SK-N-SH (cell line): ENCODE measurements around the gene LGALS14. TPM values are rescaled to one million over a fixed set of nuclear protein-coding genes. Genes with fewer than 3 reads are reported as not detected.
"Not testable (repeated sequence)": the region's sequence is repeated elsewhere in the genome, so short reads cannot be mapped to it uniquely, and the experiment has no call there.

Source experiments
- CTCF ChIA-PET: fragments of 300-600, 350-600 bp; formaldehyde crosslinking; extraction: SDS; loops from one replicate; lab custom pipeline; 2021; lab: Yijun Ruan, JAX
- POLR2A ChIA-PET: fragments of 350-600 bp; sonication (Branson Sonifier 250); formaldehyde crosslinking; extraction: SDS; loops from one replicate; lab custom pipeline; 2020; ENCODE audit warnings: antibody characterized with exemption, inconsistent platforms; lab: Yijun Ruan, JAX
- DNase-seq: peaks from one replicate; pipeline ENCODE4 v3.0.0; 2012
- H2AFZ ChIP-seq: fragments of 200-600 bp; sonication (generic); 2 replicates; pipeline ENCODE4 v1.8.1; 2016; ENCODE audit warnings: antibody characterized with exemption, mild to moderate bottlenecking, low read depth
- H3F3A ChIP-seq: fragments of 200-600 bp; sonication (generic); replicated peaks from 2 replicates; pipeline ENCODE3; 2016; ENCODE audit warnings: antibody characterized with exemption, mild to moderate bottlenecking; ENCODE audit not compliant: insufficient read depth
- H3K27ac ChIP-seq, 2 experiments: fragments of 200-500 bp in 1 of 2; fragments of 200-600 bp in 1 of 2; sonication (Bioruptor generic) in 1 of 2; sonication (generic), shearing (Covaris generic) in 1 of 2; 2 replicates each; pipeline versions ENCODE4 v1.5.1 to v1.6.1; 2014 to 2016; ENCODE audit warnings: low read depth in 2 of 2, inconsistent platforms in 1 of 2, low read length in 1 of 2, mild to moderate bottlenecking in 1 of 2, mixed read lengths in 1 of 2
- H3K27me3 ChIP-seq: fragments of 200-600 bp; sonication (generic), shearing (Covaris generic); 2 replicates; pipeline ENCODE4 v1.6.1; 2016; ENCODE audit warnings: mixed run types; ENCODE audit not compliant: insufficient read depth
- H3K36me3 ChIP-seq, 2 experiments: fragments of 200-500 bp in 1 of 2; fragments of 200-600 bp in 1 of 2; sonication (Bioruptor generic) in 1 of 2; sonication (generic) in 1 of 2; replicated peaks in 1 of 2; 2 replicates each; pipeline versions ENCODE3 to v1.5.1; 2014 to 2016; ENCODE audit warnings: low read length in 1 of 2, mild to moderate bottlenecking in 1 of 2; ENCODE audit not compliant: insufficient read depth in 2 of 2, control insufficient read depth in 1 of 2
- H3K4me1 ChIP-seq, 2 experiments: fragments of 200-500 bp in 1 of 2; fragments of 200-600 bp in 1 of 2; sonication (Bioruptor generic) in 1 of 2; sonication (generic), shearing (Covaris generic) in 1 of 2; 2 replicates each; pipeline versions ENCODE4 v1.5.1 to v1.6.1; 2014 to 2016; ENCODE audit warnings: low read depth in 1 of 2, low read length in 1 of 2, mixed run types in 1 of 2; ENCODE audit not compliant: insufficient read depth in 2 of 2, control insufficient read depth in 1 of 2
- H3K4me2 ChIP-seq: fragments of 200-600 bp; sonication (generic), shearing (Covaris generic); 2 replicates; pipeline ENCODE4 v1.6.1; 2017; ENCODE audit warnings: mixed run types
- H3K4me3 ChIP-seq, 2 experiments: fragments of 200-500 bp in 1 of 2; fragments of 200-600 bp in 1 of 2; sonication (Bioruptor generic) in 1 of 2; sonication (generic), shearing (Covaris generic) in 1 of 2; 2 replicates each; pipeline versions ENCODE4 v1.5.1 to v1.8.1; 2014 to 2016; ENCODE audit warnings: low read depth in 2 of 2, inconsistent platforms in 1 of 2, low read length in 1 of 2, mild to moderate bottlenecking in 1 of 2, mixed read lengths in 1 of 2, moderate library complexity in 1 of 2
- H3K79me2 ChIP-seq: fragments of 200-600 bp; sonication (generic); 2 replicates; pipeline ENCODE4 v1.8.1; 2017; ENCODE audit warnings: mild to moderate bottlenecking; ENCODE audit not compliant: insufficient read depth
- H3K9ac ChIP-seq: fragments of 200-600 bp; sonication (generic); 2 replicates; pipeline ENCODE4 v1.6.1; 2017; ENCODE audit warnings: mixed run types
- H3K9me2 ChIP-seq: fragments of 200-600 bp; sonication (generic); 2 replicates; pipeline ENCODE4 v1.6.1; 2017; ENCODE audit warnings: mixed run types
- H3K9me3 ChIP-seq: fragments of 200-600 bp; sonication (generic); 2 replicates; pipeline ENCODE4 v1.6.1; 2017; ENCODE audit warnings: mixed run types, mild to moderate bottlenecking, moderate library complexity
- H4K20me1 ChIP-seq: fragments of 200-600 bp; sonication (generic); 2 replicates; pipeline ENCODE4 v1.6.1; 2017; ENCODE audit warnings: mild to moderate bottlenecking, mixed run types; ENCODE audit not compliant: insufficient read depth
- ELF1 ChIP-seq: IDR thresholded peaks from 2 replicates; pipeline ENCODE4 v1.4.0; 2012
- EP300 ChIP-seq, 2 experiments: IDR thresholded peaks; 2 replicates each; pipeline versions ENCODE4 v1.4.0 to v1.6.1; 2012; ENCODE audit warnings: borderline replicate concordance in 1 of 2, low read depth in 1 of 2, low read length in 1 of 2
- EZH2phosphoT487 ChIP-seq: fragments of 200-600 bp; sonication (generic); IDR thresholded peaks from 2 replicates; pipeline ENCODE4 v1.6.1; 2017; ENCODE audit warnings: low read depth, mixed run types, mild to moderate bottlenecking, antibody characterized with exemption, moderate library complexity, borderline replicate concordance
- FOXJ3 ChIP-seq: sonication (generic); formaldehyde crosslinking; IDR thresholded peaks from 2 replicates; pipeline ENCODE4 v1.5.1; 2020; ENCODE audit warnings: mild to moderate bottlenecking, missing genetic modification reagents
- JUND ChIP-seq: IDR thresholded peaks from 2 replicates; pipeline ENCODE4 v1.4.0; 2012
- RAD21 ChIP-seq: IDR thresholded peaks from 2 replicates; pipeline ENCODE4 v1.6.1; 2012; ENCODE audit warnings: mild to moderate bottlenecking, low read length
- RFX5 ChIP-seq: IDR thresholded peaks from 2 replicates; pipeline ENCODE4 v1.6.1; 2012; ENCODE audit warnings: mild to moderate bottlenecking, improper control_type of control experiment, low read length
- RXRA ChIP-seq: IDR thresholded peaks from 2 replicates; pipeline ENCODE4 v1.4.0; 2012; ENCODE audit warnings: low read depth, mild to moderate bottlenecking, borderline replicate concordance
- SMC3 ChIP-seq: IDR thresholded peaks from 2 replicates; pipeline ENCODE4 v1.6.1; 2012; ENCODE audit warnings: low read depth, low read length, improper control_type of control experiment
- TAF1 ChIP-seq: IDR thresholded peaks from 2 replicates; pipeline ENCODE4 v1.6.1; 2012; ENCODE audit warnings: low read depth, mild to moderate bottlenecking, low read length, moderate library complexity, borderline replicate concordance
- USF2 ChIP-seq: fragments of 150-350 bp; IDR thresholded peaks from 2 replicates; pipeline ENCODE4 v1.6.1; 2017; ENCODE audit warnings: antibody characterized with exemption, low read length, low read depth, borderline replicate concordance
- WGBS: methylation state at CpG from one replicate; pipeline ENCODE4 v1.1.6; 2017; ENCODE audit warnings: low lambda C conversion rate; 5-methylcytosine and 5-hydroxymethylcytosine counted together
- polyA plus RNA-seq, 3 experiments: library from polyadenylated mRNA; depleted of rRNA; stranded (reverse); fragments of >200 nt; gene quantifications; 2 replicates each; pipeline ENCODE4 v1.2.3, GENCODE V29; 2012

Gene LGALS14
- polyA plus RNA-seq, 1 of the 3 experiments (the other 2 are of a cell fraction), result not detected

GRCh38 chr19:39671739-39672363, 32.4 kb upstream of the LGALS14 start (continued):
- TF ChIP-seq SMC3, result peak; percentile 81
- no peak for TF ChIP-seq EZH2phosphoT487
- no peak for TF ChIP-seq ELF1
- no peak for TF ChIP-seq EP300 (IDR thresholded peaks at IDR 0.05; ENCODE audit: borderline replicate concordance in 1 of 2, low read depth in 1 of 2, low read length in 1 of 2)

GRCh38 chr19:39672473-39672872, 31.8 kb upstream of the LGALS14 start:
- DNase-seq, result no peak
- POLR2A ChIA-PET, result no interaction called here
- no peaks in the 10 kb centered on the region for H3K4me1 ChIP-seq
- no peak overlapping the region for H2AFZ ChIP-seq
- no peak for TF ChIP-seq RFX5
- no peak for TF ChIP-seq ELF1
- no peak for TF ChIP-seq RXRA
- TF ChIP-seq JUND, result no peak
- no peak for TF ChIP-seq EZH2phosphoT487
- no peak for TF ChIP-seq USF2
- no peak for TF ChIP-seq RAD21
- no peak for TF ChIP-seq TAF1
- no peak for TF ChIP-seq SMC3
- TF ChIP-seq FOXJ3 (CRISPR knock-in tag), result no peak
- H3K9ac ChIP-seq, result no peak overlapping the region
- H3K4me3 ChIP-seq, result no peak overlapping the region
- H4K20me1 ChIP-seq, result no peaks in the 10 kb centered on the region
- CTCF ChIA-PET, result interaction anchor here (0.8 to 6.1 kb wide), 14 partner anchors 10 to 177 kb away, joined by 3 to 51 read pairs (median 4); no protein-coding TSS in a partner anchor
- H3K27ac ChIP-seq, result no peak overlapping the region
- H3K27me3 ChIP-seq, result peaks cover 7% of the 10 kb centered on the region; the same call in 1 of the 2 replicates
- no peaks in the 10 kb centered on the region for H3K9me3 ChIP-seq
- no peaks in the 10 kb centered on the region for H3F3A ChIP-seq
- 23% methylated on average over 5 of the region's 5 CpGs for WGBS
- H3K9me2 ChIP-seq, result no peaks in the 10 kb centered on the region
- H3K36me3 ChIP-seq, result no peaks in the 10 kb centered on the region
- no peak overlapping the region for H3K4me2 ChIP-seq
- no peaks in the 10 kb centered on the region for H3K79me2 ChIP-seq

- POLR2A ChIA-PET, H2AFZ ChIP-seq, H3K9me2 ChIP-seq, H4K20me1 ChIP-seq, H3K4me1 ChIP-seq, H3K9me3 ChIP-seq, H3F3A ChIP-seq, H3K4me3 ChIP-seq, H3K27me3 ChIP-seq, H3K79me2 ChIP-seq, DNase-seq, H3K9ac ChIP-seq, H3K36me3 ChIP-seq, H3K27ac ChIP-seq, H3K4me2 ChIP-seq: not testable (repeated sequence)
- 0% methylated on average over 1 of the region's 1 CpG for WGBS
- CTCF ChIA-PET, result interaction anchor here (1.0 to 6.1 kb wide), 3 partner anchors 21 to 176 kb away, joined by 3 to 51 read pairs (median 7); no protein-coding TSS in a partner anchor
Observed at GRCh38 chr19:39673862-39674261, 30.4 kb upstream of the LGALS14 start.
